ENCODE data around the gene COG4. TPM values are rescaled to one million over a fixed set of nuclear protein-coding genes. Genes with fewer than 3 reads are reported as not detected.
A peak's percentile ranks its signal among the peaks of the same experiment; 100 is the strongest.

The COG4 gene
- total RNA-seq, 2 experiments from 2014 or later: 62.1 to 71.3 TPM

DNA sequence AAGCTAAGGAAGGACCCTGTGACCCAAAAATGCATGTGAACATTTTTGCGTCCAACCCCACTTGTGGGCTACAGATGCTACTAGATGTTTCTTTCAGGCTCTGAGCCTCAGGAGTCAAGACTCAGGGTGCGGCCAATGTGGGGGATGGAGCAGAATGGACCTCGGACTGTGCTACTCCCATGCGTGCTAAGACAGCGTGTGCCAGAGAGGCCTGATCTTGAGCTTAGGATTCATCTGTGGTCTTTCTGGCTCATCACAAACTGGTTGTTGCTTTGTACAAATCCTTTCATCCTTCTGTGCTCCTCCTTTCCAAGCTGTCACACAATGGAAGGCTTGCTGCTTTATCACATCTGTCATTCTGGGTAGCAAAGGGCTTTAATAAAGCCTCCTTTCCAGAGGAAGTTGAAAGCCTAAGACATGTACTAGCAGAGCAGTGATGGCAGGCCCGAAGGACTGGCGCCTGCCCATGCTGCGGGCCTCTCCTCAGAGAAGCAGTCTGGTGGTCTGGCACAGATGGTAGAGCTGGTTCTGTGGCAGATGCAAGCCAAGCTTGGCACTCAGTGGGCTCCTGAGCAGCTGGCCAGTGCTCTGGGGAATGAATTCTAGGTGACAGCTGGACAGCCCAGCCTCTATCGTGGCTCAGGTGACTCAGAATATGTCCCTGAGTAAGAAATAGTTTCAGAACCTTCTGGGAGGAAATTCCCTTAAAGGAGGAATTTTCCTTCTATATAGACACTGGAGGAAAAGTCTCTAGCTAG, 27.8 kb downstream of the COG4 start:
- POLR2A ChIA-PET: no interaction called here
- CTCF ChIA-PET: interaction anchor here (0.7 to 3.1 kb wide), 3 partner anchors 14 to 275 kb away, joined by 3 to 15 read pairs (median 3); no protein-coding TSS in a partner anchor
- no peak overlapping the region for H3K4me3 Mint-ChIP-seq
- peaks cover 52% of the 10 kb centered on the region for H3K36me3 Mint-ChIP-seq (ENCODE audit: low read depth)
- no peak for ATAC-seq
- H3K9me3 Mint-ChIP-seq (ENCODE audit: insufficient read depth): no peaks in the 10 kb centered on the region
- no peak overlapping the region for H3K27ac Mint-ChIP-seq
- H3K27me3 Mint-ChIP-seq (ENCODE audit: low read depth): no peaks in the 10 kb centered on the region
- DNase-seq: no peak
- peaks cover 22% of the 10 kb centered on the region for H3K4me1 Mint-ChIP-seq (ENCODE audit: low read depth)

DNA sequence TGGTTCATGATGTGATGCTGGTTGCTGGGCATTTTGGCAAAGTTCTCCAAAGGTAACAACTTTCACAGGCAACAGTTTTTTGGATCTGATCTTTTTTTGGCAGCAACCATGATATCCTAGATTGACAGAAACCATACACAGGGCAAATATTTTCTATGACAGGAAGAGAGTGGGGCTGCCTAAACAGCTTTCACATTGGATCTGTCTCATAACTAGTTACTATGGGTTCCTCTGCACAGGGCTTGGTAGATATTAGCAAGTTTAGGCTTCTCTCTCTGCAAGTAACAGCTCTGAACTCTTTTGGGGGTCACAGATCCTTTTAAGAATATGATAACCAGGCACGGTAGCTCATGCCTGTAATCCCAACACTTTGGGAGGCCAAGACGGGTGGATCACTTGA, 28.6 kb downstream of the COG4 start:
- Mint-ChIP-seq H3K4me3 (no peak overlapping the region), H3K27ac (peak overlapping the region; percentile 87), H3K27me3 (ENCODE audit: low read depth) (no peaks in the 10 kb centered on the region), H3K36me3 (ENCODE audit: low read depth) (peaks cover 55% of the 10 kb centered on the region), H3K4me1 (ENCODE audit: low read depth) (peaks cover 22% of the 10 kb centered on the region), H3K9me3 (ENCODE audit: insufficient read depth) (no peaks in the 10 kb centered on the region)
- ChIA-PET CTCF (interaction anchor here (0.7 to 3.1 kb wide), 4 partner anchors 15 to 276 kb away, joined by 3 to 15 read pairs (median 4); no protein-coding TSS in a partner anchor), POLR2A (no interaction called here)
- DNase-seq: no peak
- ATAC-seq: no peak

DNA sequence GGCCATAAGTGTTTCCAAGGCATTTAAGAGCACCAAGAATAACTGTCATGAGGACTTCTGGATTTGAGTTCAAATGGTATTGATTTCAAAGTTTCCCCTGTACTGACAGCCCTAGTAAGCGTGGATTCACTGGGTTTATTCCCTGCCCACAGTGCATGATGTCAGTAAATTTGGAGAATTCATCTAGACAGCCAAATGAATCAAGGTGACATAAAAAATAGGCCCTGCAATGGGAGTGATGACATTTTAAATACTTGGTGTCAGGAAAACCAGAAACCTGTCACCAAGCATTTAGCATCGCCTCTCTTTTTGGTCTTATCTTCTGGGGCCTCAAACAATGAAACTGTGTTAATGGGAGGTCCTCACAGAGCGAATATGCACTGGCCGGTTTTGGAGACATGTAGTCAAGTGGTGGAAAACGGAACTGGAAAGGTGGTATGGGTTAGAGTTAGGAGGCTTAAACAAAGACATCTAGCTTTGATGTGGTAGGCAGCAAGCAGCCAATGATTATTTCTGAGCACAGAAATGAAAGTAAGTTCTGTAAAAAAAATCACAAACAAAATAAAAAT, 29.1 kb downstream of the COG4 start:
- H3K9me3 Mint-ChIP-seq (ENCODE audit: insufficient read depth): no peaks in the 10 kb centered on the region
- POLR2A ChIA-PET: interaction anchor here (0.6 kb wide), 1 partner anchor 94 kb away, joined by 3 read pairs; no protein-coding TSS in a partner anchor
- H3K4me1 Mint-ChIP-seq (ENCODE audit: low read depth): peaks cover 22% of the 10 kb centered on the region
- peaks cover 58% of the 10 kb centered on the region for H3K36me3 Mint-ChIP-seq (ENCODE audit: low read depth)
- H3K27me3 Mint-ChIP-seq (ENCODE audit: low read depth): no peaks in the 10 kb centered on the region
- CTCF ChIA-PET: interaction anchor here (0.7 to 3.1 kb wide), 3 partner anchors 15 to 113 kb away, joined by 4 to 15 read pairs (median 4); no protein-coding TSS in a partner anchor
- H3K4me3 Mint-ChIP-seq: no peak overlapping the region
- DNase-seq (no peak), ATAC-seq (peak; percentile 74)
- peak overlapping the region; percentile 87 for H3K27ac Mint-ChIP-seq

DNA sequence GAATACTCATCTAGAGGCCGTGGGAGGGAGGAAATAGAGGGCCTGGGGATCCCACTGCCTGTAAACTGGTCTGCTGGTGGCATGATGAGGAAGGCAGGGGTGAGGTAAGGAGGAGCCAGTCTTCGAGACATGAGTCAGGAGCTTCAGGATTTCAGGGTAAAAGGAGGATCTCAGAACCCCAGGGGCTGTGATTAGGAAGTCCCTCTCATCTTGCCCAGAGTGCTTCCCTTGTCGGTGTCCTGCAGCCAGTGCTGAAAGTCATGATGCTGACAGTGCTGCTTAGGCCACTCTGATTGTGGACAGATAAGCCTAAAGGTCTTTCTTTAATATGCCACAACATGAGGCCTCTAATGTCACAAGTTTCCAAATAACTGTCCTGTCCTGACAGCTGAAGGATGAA, 29.6 kb downstream of the COG4 start:
- DNase-seq (no peak), ATAC-seq (no peak)
- POLR2A ChIA-PET: interaction anchor here (0.6 kb wide), 1 partner anchor 94 kb away, joined by 3 read pairs; no protein-coding TSS in a partner anchor
- Mint-ChIP-seq H3K4me3 (no peak overlapping the region), H3K27me3 (ENCODE audit: low read depth) (no peaks in the 10 kb centered on the region), H3K27ac (peak overlapping the region; percentile 8), H3K36me3 (ENCODE audit: low read depth) (peaks cover 57% of the 10 kb centered on the region), H3K4me1 (ENCODE audit: low read depth) (peaks cover 22% of the 10 kb centered on the region), H3K9me3 (ENCODE audit: insufficient read depth) (no peaks in the 10 kb centered on the region)
- CTCF ChIA-PET: interaction anchor here (1.7 to 3.1 kb wide), 2 partner anchors 16 to 113 kb away, joined by 4 to 15 read pairs; no protein-coding TSS in a partner anchor

DNA sequence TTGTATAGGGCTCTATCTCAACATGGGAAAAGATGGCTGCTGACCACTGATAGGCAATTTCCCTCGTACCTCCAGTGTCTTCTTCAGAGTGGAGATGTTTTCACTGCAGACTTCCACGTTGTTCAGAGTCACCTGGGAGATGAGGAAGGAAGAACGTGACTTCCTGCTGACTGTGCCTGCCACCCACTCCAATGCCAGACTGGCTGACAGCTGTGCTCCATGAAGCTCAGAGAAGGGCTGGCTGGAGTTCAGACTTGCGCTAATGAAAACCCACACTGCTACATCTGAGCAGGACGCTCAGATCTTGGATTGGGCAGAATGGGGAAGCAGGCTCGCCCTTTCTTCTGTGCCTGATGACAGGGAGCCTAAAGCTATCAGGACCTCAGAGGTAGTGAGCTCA, 33.1 kb downstream of the COG4 start:
- DNase-seq: no peak
- H3K4me1 Mint-ChIP-seq (ENCODE audit: low read depth): peaks cover 17% of the 10 kb centered on the region
- H3K27me3 Mint-ChIP-seq (ENCODE audit: low read depth): no peaks in the 10 kb centered on the region
- no peak overlapping the region for H3K27ac Mint-ChIP-seq
- ChIA-PET POLR2A (interaction anchor here (0.7 kb wide), 1 partner anchor 10 kb away, joined by 3 read pairs; no protein-coding TSS in a partner anchor), CTCF (interaction anchor here (1.6 kb wide), 1 partner anchor 19 kb away, joined by 3 read pairs; no protein-coding TSS in a partner anchor)
- no peaks in the 10 kb centered on the region for H3K9me3 Mint-ChIP-seq (ENCODE audit: insufficient read depth)
- H3K4me3 Mint-ChIP-seq: no peak overlapping the region
- no peak for ATAC-seq
- H3K36me3 Mint-ChIP-seq (ENCODE audit: low read depth): peaks cover 37% of the 10 kb centered on the region

DNA sequence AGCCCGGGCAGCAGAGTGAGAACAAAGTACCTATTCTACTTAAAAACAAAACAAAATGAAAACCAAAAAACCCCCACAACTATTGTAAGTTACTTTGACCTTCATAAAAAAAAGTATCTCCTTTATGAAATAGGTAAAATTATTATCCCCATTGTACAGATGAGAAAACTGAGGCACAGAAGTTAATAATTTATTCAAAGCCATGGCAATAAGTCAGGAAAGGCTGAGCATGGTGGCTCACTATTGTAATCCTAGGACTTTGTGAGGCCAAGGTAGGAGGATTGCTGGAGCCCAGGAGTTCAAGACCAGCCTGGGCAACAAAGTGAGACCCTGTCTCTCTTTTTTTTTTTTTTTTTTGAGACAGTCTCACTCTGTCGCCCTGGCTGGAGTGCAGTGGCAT, 38.5 kb downstream of the COG4 start:
- no peak overlapping the region for H3K27ac Mint-ChIP-seq
- ATAC-seq (no peak), DNase-seq (no peak)
- CTCF ChIA-PET: interaction anchor here (1.9 kb wide), 1 partner anchor 24 kb away, joined by 7 read pairs; no protein-coding TSS in a partner anchor
- POLR2A ChIA-PET: no interaction called here
- peaks cover 24% of the 10 kb centered on the region for H3K36me3 Mint-ChIP-seq (ENCODE audit: low read depth)
- H3K4me1 Mint-ChIP-seq (ENCODE audit: low read depth): no peaks in the 10 kb centered on the region
- no peaks in the 10 kb centered on the region for H3K9me3 Mint-ChIP-seq (ENCODE audit: insufficient read depth)
- H3K4me3 Mint-ChIP-seq: no peak overlapping the region
- H3K27me3 Mint-ChIP-seq (ENCODE audit: low read depth): no peaks in the 10 kb centered on the region

DNA sequence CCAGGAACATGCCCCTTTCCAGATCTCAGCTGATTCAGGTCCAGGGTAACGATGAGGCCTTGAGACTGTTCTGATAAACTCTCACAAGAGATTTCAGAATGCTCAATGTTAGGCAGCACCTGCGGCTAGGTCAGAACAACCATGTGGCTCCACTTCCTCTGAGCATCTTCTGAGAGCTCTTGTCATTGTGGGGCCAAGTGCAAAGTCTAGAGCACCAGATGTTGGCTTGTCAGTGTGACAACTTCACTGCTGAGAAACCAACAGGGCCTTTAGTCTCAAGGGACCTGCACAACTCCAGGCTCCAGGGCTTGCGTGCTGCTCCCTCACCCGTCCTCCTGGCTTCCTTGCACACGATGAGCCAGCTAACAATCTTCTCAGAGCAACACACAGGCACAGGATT, 39.9 kb downstream of the COG4 start:
- ChIA-PET CTCF (interaction anchor here (1.2 to 1.9 kb wide), 2 partner anchors 25 to 103 kb away, joined by 3 to 7 read pairs; no protein-coding TSS in a partner anchor), POLR2A (interaction anchor here (1.0 kb wide), 2 partner anchors 34 to 87 kb away, joined by 3 read pairs; no protein-coding TSS in a partner anchor)
- no peak for DNase-seq
- no peak for ATAC-seq
- Mint-ChIP-seq H3K9me3 (ENCODE audit: insufficient read depth) (no peaks in the 10 kb centered on the region), H3K4me1 (ENCODE audit: low read depth) (peaks cover 5% of the 10 kb centered on the region), H3K36me3 (ENCODE audit: low read depth) (peaks cover 21% of the 10 kb centered on the region), H3K27ac (no peak overlapping the region), H3K4me3 (no peak overlapping the region), H3K27me3 (ENCODE audit: low read depth) (no peaks in the 10 kb centered on the region)

DNA sequence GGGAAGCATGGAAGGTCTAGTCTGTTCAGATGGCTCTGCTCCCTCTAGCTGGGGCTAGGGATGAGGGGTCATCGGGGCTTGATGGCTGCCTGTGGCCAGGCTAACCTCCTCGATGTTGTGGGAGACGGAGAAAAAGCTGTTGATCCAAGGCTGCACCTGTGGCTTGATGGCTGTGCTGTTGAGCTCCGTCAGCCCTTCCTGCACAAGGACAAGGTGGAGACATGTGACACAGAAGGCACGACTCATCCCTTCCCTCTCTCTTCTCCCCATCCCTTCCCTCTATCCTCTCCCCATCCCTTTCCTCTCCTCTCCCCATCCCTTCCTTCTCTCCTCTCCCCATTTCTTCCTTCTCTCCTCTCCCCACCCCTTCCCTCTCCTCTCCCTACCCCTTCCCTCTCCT, 40.7 kb downstream of the COG4 start:
- ChIA-PET CTCF (no interaction called here), POLR2A (no interaction called here)
- H3K27me3 Mint-ChIP-seq (ENCODE audit: low read depth): no peaks in the 10 kb centered on the region
- H3K4me3 Mint-ChIP-seq: no peak overlapping the region
- peaks cover 12% of the 10 kb centered on the region for H3K4me1 Mint-ChIP-seq (ENCODE audit: low read depth)
- H3K27ac Mint-ChIP-seq: no peak overlapping the region
- H3K36me3 Mint-ChIP-seq (ENCODE audit: low read depth): peaks cover 21% of the 10 kb centered on the region
- no peaks in the 10 kb centered on the region for H3K9me3 Mint-ChIP-seq (ENCODE audit: insufficient read depth)
- DNase-seq: no peak
- ATAC-seq: no peak

DNA sequence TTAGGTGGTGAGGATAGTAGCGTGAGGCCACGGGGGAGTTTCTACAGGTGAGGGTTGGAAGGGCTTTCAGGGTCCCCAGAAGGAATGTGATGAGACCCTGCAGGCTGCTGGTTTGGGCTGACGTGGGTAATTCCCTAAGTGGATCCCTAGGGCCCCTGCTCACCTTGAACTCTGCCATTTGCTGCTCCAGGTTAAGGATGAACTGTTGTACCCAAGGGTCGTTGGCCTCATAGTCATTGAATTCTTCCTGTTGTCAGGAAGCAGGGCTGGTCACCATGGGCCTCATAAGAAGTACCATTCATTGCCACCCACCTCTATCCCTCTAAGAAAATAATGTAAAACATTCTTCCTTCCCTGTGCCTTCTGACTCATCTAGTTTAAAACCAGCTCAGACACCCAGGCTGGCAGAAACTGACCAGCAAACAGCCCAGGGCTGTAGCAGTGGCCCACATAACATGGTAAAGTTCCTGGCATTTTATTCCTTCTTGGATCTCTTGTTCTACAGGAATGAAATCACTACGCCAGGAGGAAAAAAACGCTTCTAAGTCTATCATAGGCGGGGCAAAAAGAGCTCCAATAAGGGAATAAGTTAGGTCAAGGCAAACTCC, 41.3 kb downstream of the COG4 start:
- Mint-ChIP-seq H3K4me1 (ENCODE audit: low read depth) (peaks cover 15% of the 10 kb centered on the region), H3K4me3 (no peak overlapping the region), H3K27me3 (ENCODE audit: low read depth) (no peaks in the 10 kb centered on the region), H3K27ac (peak overlapping the region; percentile 18), H3K36me3 (ENCODE audit: low read depth) (peaks cover 24% of the 10 kb centered on the region), H3K9me3 (ENCODE audit: insufficient read depth) (no peaks in the 10 kb centered on the region)
- ATAC-seq: no peak
- DNase-seq: no peak
- CTCF ChIA-PET: no interaction called here
- POLR2A ChIA-PET: no interaction called here

DNA sequence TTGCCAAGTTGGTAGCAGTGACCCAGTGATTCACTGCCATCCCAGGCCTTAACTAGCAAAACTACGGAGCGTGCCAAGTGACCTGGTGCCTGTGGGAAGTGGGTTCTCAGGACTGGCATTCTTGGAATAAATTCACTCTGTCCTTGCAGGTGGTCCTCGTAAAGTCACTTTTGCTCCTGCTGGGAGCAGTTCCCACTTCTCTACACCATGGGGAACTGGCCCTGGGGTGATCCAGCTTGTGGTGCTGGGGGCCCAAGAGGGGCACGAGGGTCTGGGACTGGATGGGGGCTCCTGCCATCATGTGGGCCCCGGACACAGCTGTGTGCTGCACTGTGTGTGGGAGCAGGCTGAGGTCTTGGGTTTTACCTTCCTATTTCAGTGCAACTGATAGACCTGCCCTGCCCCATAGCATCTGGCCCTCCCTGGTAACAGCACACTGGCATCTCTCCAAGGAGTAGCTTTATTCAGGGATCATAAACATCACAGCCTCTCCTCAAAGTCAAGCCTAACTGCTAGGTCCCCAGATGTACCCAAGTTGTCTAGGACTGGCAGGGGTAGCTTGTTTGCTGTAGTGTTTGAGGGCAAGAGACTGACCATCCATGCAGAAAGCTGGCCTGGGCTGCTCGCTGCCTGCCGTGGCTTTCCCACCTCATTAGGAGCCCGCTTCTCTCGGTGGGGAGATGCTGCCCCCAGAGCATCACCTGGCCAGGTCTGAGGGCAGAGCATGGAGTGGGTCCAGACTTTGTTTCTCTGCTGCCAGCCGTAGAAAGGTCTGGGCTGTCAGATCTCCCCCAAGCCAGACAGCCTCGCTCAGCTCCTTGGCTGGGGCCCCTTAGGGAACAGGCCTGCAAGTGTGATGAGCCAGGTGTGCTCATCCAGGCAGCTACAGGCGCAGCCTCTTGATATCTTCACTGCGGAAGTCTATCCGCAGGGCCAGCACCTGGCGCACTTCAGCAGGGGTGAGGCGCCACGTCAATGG, 42.9 kb downstream of the COG4 start:
- H3K9me3 Mint-ChIP-seq (ENCODE audit: insufficient read depth): no peaks in the 10 kb centered on the region
- DNase-seq (no peak), ATAC-seq (no peak)
- peaks cover 21% of the 10 kb centered on the region for H3K36me3 Mint-ChIP-seq (ENCODE audit: low read depth)
- no peak overlapping the region for H3K27ac Mint-ChIP-seq
- ChIA-PET POLR2A (interaction anchor here (0.7 to 3.7 kb wide), 4 partner anchors 9 to 181 kb away, joined by 3 to 14 read pairs (median 3); partner anchors contain the start of gene DDX19A), CTCF (interaction anchor here (1.0 kb wide), 1 partner anchor 29 kb away, joined by 3 read pairs; no protein-coding TSS in a partner anchor)
- no peak overlapping the region for H3K4me3 Mint-ChIP-seq
- H3K4me1 Mint-ChIP-seq (ENCODE audit: low read depth): peaks cover 27% of the 10 kb centered on the region
- no peaks in the 10 kb centered on the region for H3K27me3 Mint-ChIP-seq (ENCODE audit: low read depth)

DNA sequence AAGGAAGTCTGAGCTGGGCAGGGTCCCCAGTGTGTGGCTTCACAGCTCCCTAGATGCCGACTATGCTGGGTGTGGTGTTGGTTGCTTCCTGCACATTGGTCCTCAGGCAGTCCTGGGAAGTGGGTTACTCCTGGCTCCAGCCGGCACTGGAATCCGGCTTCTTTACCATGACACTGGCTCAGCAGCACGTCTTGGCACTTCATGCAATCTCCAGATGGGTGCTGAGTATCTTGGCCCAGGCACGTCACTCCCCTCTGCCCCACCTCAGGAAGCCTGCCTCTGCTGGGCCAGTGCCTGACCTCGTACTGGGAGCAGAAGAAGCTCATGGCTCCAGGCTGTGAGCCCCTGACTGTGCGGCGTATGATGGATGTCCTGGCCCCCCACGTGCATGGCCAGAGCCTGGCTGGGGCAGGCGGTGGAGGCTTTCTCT, 44.4 kb downstream of the COG4 start:
- H3K27ac Mint-ChIP-seq: no peak overlapping the region
- peaks cover 16% of the 10 kb centered on the region for H3K36me3 Mint-ChIP-seq (ENCODE audit: low read depth)
- ChIA-PET POLR2A (interaction anchor here (1.1 to 3.7 kb wide), 4 partner anchors 10 to 132 kb away, joined by 3 to 14 read pairs (median 3); partner anchors contain the start of gene DDX19A), CTCF (interaction anchor here (0.7 to 1.8 kb wide), 3 partner anchors 30 to 111 kb away, joined by 3 to 4 read pairs (median 4); no protein-coding TSS in a partner anchor)
- no peak for DNase-seq
- no peak for ATAC-seq
- H3K4me3 Mint-ChIP-seq: no peak overlapping the region
- H3K27me3 Mint-ChIP-seq (ENCODE audit: low read depth): no peaks in the 10 kb centered on the region
- no peaks in the 10 kb centered on the region for H3K9me3 Mint-ChIP-seq (ENCODE audit: insufficient read depth)
- peaks cover 27% of the 10 kb centered on the region for H3K4me1 Mint-ChIP-seq (ENCODE audit: low read depth)
